HG02840 (cell line): Measurements from ENCODE around the gene ARHGAP31.
"Not testable (repeated sequence)": the region's sequence is repeated elsewhere in the genome, so short reads cannot be mapped to it uniquely, and the experiment has no call there.

ENCODE experiments used
- ATAC-seq: cut with Tn5 transposase; IDR thresholded peaks from one replicate; pipeline ENCODE4 v1.9.1; 2021; ENCODE audit warnings: mild to moderate bottlenecking, moderate library complexity, moderate number of reproducible peaks; ENCODE audit not compliant: unreplicated experiment, low FRiP score

The ARHGAP31 gene

GRCh38 chr3:119347036-119347435 is 52.9 kb downstream of the ARHGAP31 start:
- no peak for ATAC-seq

- ATAC-seq, result no peak
Measured at GRCh38 chr3:119349354-119350041, 55.3 kb downstream of the ARHGAP31 start.

- no peak for ATAC-seq
Measured at GRCh38 chr3:119350114-119350513, 55.9 kb downstream of the ARHGAP31 start.

DNA sequence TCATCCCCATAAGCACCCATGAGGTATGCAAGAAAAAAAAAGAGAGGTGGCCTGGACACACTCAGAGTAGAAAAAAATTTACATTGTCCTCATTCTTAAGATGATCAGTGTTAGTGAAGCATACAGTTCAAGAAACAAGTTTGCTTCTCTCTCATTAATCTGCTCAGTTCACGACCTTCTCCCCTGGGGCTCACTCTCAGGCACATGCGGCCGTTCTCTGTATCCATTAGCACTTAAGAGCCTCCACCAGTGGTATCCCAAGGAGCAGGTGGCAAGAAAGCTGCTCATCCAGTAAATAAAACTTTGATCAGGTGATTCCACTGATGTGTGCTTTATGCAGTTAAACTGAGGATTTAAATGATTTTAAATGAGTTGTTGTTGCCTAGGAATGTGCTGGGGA is 57.4 kb downstream of the ARHGAP31 start:
- no peak for ATAC-seq

DNA sequence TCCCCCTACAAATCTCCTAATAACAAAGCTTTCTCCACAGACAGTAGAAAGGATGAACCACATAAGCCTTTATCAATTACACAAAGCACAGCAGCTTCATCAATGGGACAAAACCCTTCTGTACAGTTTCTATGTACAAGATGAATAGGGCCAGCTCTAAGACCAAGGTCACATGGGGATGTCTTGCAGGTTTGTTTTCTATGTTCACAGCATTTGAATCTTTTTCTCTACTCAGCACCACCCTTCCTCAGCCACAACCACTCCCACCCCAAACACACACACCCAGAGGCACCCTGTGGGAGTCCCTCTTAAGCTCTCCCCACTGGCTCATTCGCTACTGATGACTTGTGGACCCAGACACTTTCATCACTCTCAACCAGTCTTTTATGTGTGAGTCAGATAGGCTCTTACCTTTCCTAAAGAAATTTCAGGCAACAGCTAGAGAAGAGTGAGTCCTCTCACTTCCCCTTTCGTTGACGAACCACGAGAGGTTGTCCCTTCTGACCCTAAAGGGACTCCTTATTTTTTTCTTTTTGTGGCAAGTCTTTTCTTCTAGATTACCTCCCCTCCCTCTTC is 57.9 kb downstream of the ARHGAP31 start:
- peak; percentile 97 for ATAC-seq

- no peak for ATAC-seq
Measured at GRCh38 chr3:119352863-119353527, 58.8 kb downstream of the ARHGAP31 start.

DNA sequence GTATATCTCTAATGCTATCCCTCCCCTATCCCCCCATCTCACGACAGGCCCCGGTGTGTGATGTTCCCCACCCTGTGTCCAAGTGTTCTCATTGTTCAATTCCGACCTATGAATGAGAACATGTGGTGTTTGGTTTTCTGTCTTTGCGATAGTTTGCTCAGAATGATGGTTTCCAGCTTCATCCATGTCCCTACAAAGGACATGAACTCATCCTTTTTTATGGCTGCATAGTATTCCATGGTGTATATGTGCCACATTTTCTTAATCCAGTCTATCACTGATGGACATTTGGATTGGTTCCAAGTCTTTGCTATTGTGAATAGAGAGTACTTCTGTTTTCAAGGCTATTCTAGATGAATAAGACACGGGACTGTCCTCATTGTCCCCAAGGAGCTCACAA is 61.4 kb downstream of the ARHGAP31 start:
- ATAC-seq, result not testable (repeated sequence)

- ATAC-seq, result no peak
Measured at GRCh38 chr3:119356646-119357045, 62.5 kb downstream of the ARHGAP31 start.

DNA sequence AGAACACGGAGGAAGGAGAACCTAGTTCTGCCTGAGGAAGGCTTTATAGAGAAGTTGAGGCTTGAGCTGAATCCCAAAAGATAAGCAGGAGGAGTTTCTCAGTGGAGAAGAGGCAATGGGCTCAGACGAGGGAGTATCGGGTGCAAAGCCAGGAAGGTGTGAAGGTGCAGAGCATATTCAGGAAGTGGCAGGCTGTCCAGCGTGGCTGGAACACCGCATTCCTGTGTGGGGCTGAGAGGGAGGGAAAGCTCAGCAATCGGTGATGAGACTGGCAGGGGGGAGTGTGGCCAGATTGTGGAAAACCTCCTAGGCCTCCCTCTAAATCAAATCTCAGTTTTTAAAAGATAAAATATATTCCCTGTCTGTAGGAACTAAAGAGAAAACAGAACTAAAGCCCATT is 63.0 kb downstream of the ARHGAP31 start:
- ATAC-seq, result no peak

DNA sequence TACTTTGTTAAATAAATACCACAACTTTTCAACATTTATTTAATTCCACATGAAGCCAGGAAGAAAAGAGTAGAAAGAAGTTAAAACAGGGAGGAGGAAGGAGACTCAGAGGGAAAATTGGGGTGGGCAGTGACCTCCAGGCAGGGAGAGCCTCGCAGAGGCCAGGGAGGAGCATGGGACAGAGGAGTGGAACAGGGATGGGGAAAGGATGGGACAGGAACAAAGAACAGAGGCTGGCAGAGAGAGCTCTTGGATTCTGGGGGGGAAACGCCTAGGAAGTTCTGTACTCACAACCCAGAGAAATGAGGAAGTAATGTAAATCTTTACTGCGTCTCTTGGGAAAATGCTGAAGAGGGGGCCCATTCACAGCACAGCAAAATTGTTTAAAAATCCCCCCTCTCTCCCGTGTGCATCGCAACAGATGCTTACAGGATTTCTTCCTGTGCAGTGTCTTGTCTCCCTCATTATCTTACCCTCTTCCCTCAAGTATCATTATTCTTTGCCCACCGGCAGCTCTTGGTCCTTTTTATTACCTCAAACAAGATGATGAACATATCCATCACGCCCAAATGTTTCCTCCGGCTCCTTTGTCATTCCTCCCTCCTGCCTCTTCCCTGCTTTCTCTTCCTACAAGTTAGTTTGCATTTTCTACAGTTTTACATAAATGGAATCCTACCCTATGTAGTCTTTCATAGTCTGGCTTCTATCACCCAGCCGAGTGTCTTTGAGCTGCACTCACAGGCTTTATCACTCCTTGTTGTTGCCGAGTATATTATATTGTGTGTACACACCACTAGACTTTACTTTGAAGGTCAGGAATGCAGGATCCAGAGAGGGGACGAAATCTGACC is 65.5 kb downstream of the ARHGAP31 start:
- peak; percentile 74 for ATAC-seq

- no peak for ATAC-seq
Measured at GRCh38 chr3:119360736-119361462, 66.7 kb downstream of the ARHGAP31 start.

DNA sequence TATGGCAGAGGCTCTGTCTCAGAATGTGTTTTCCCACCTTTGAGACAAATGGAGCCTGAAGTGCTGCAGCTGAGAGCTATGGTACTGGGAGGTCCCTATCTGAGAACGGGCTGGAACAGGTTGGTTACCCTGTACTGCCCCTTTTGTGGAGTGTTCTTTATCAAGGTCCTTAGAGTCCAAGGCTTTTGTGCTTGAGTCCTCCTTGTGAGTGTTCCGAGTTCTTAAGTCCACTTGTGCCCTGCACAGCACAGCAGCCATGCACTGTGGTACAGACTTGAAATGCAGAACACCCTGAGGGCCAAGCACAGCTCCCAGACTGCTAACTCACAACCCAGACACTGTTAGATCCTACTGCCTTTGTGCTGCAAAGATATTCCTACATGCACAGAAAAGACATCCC is 67.8 kb downstream of the ARHGAP31 start:
- ATAC-seq, result no peak

DNA sequence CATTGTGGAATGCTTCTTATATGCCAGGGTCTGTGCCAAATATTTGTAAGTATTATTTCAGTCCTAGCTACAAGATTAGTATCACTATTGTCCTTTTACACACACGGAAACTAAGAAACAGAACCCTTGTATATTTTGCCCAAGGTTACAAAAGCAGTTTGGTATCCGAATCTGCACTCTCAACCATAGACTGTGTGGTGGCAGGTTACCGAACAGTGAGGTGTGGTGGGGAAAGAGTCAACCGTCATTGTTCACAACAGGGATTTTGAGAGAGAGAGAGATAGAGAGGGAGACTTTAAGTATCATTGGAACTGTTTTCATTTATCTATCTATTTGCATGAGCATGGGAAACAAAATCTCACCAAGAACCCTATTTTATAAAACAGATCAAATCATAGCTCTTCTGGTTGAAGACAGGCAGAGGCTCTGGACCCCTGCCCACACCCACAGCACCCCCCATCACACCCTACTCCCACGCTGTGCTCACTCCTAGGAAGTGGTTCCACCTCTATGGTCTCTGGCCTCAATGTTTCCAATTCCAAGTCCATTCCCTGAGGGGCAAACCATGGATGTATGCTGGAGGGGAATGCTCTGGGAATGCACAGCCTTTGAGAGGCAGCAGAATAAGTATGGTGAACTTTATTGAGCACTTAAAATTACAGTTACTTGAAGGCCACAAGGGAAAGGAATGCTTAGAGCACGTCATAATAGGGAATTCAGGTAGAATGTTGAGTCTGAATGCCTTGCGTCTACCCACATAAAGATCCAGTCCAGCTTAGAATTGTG is 69.0 kb downstream of the ARHGAP31 start:
- no peak for ATAC-seq

DNA sequence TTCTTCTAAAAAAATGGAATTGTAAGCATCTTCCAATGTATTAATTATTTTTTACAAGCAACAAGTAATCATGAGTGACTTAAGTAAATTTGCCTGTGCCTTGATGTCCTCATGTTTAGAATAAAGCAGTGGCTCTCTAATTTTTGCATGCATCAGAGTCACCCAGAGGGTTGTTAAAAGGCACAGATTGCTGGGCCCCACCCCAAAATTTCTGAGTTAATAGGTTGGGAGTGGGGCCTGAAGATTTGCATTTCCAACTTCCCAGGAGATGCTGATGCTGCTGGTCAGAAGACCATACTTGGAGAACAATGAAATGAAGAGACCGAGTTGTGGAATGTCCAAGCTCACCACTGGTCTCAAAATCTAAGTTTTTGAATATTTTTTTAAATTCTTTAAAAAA is 70.2 kb downstream of the ARHGAP31 start:
- ATAC-seq, result no peak

DNA sequence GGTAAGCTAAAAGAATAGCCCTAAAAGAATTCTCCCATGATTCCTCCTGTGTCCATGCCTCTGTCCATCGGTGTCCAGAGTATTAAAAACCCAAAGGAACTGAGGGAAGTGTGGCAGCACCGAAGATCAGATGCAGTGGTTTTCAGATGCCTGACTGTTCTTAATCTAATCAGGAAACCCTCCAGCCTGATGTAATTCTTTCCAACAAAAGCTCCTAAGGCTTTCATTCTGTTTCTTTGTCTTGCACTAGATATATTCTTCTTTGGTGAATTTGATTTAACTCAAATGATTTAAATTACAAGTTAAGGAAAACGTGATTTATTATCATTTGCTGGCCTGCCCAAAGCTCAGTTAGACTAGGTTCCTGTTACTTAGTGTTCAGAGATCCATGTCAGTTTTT is 71.2 kb downstream of the ARHGAP31 start:
- no peak for ATAC-seq

DNA sequence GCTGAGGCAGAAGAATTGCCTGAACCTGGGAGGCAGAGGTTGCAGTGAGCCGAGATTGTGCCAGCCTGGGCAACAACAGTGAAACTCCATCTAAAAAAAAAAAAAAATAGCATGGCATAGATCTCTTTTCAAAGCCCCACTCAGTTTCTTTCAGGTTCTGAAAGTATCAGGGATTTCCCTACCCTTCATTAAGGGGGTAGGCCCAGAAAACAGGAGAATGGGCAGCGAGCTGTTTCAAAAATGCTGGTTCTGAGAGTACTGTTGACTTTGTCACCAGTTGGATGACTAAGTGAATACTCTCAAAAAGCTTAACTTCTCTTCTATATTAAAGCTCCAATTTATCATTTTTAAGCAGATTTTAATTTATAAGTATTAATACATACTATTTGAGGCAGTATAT is 72.8 kb downstream of the ARHGAP31 start:
- no peak for ATAC-seq

GRCh38 chr3:119368298-119368697 is 74.1 kb downstream of the ARHGAP31 start:
- ATAC-seq, result no peak

- not testable (repeated sequence) for ATAC-seq
Measured at GRCh38 chr3:119371786-119372185, 77.6 kb downstream of the ARHGAP31 start.

- no peak for ATAC-seq
Measured at GRCh38 chr3:119375106-119375505, 80.9 kb downstream of the ARHGAP31 start.

- no peak for ATAC-seq
Measured at GRCh38 chr3:119375510-119375909, 81.3 kb downstream of the ARHGAP31 start.
